SK-N-SH treated with all-trans-retinoic acid at 6 μM for 48 hours (cell line): ENCODE measurements around the gene HOXC10.

ENCODE experiments used
- ATAC-seq: fragments of 200-7000 bp; cut with Tn5 transposase; 3 replicates; pipeline ENCODE4 v1.9.1; 2020; ENCODE audit warnings: mild to moderate bottlenecking, moderate library complexity
- ARNTL ChIP-seq: fragments of 450-650 bp; formaldehyde crosslinking; IDR thresholded peaks from 2 replicates; pipeline ENCODE4 v1.5.0; 2020; ENCODE audit warnings: low read depth, mild to moderate bottlenecking, moderate library complexity, borderline replicate concordance
- BACH2 ChIP-seq: fragments of 250-450 bp; sonication (Bioruptor Pico); IDR thresholded peaks from 2 replicates; pipeline ENCODE4 v1.9.0; 2021; ENCODE audit warnings: mild to moderate bottlenecking, borderline replicate concordance
- CREB5 ChIP-seq: fragments of 250-450 bp; sonication (Bioruptor Pico); IDR thresholded peaks from 2 replicates; pipeline ENCODE4 v1.5.1; 2020; ENCODE audit warnings: low read depth, mild to moderate bottlenecking, moderate library complexity
- CSDC2 ChIP-seq: fragments of 250-450 bp; sonication (Bioruptor Pico); IDR thresholded peaks from 2 replicates; pipeline ENCODE4 v1.5.0; 2020; ENCODE audit warnings: mild to moderate bottlenecking, moderate library complexity
- CSRNP3 ChIP-seq: fragments of 250-450 bp; sonication (Bioruptor Pico); IDR thresholded peaks from 2 replicates; pipeline ENCODE4 v1.5.1; 2021; ENCODE audit warnings: mild to moderate bottlenecking, moderate library complexity
- ESRRG ChIP-seq: fragments of 250-450 bp; sonication (Bioruptor Pico); IDR thresholded peaks from 2 replicates; pipeline ENCODE4 v1.6.1; 2021; ENCODE audit warnings: mild to moderate bottlenecking
- GLIS3 ChIP-seq: fragments of 250-450 bp; sonication (Bioruptor Pico); IDR thresholded peaks from 2 replicates; pipeline ENCODE4 v1.5.0; 2020; ENCODE audit warnings: mild to moderate bottlenecking, moderate library complexity
- ISL1 ChIP-seq: fragments of 250-450 bp; sonication (Bioruptor Pico); IDR thresholded peaks from 2 replicates; pipeline ENCODE4 v2.1.2; 2022; ENCODE audit warnings: mild to moderate bottlenecking, moderate library complexity
- OSR1 ChIP-seq: fragments of 250-450 bp; sonication (Bioruptor Pico); IDR thresholded peaks from 2 replicates; pipeline ENCODE4 v1.8.0; 2022; ENCODE audit warnings: moderate library complexity, mild to moderate bottlenecking, inconsistent platforms
- PPARA ChIP-seq: fragments of 250-450 bp; sonication (Bioruptor Pico); IDR thresholded peaks from 2 replicates; pipeline ENCODE4 v1.5.0; 2020; ENCODE audit warnings: mild to moderate bottlenecking, borderline replicate concordance
- RARB ChIP-seq: fragments of 250-450 bp; sonication (Bioruptor Pico); IDR thresholded peaks from 2 replicates; pipeline ENCODE4 v1.8.0; 2021; ENCODE audit warnings: mild to moderate bottlenecking, moderate library complexity
- SNAI2 ChIP-seq: fragments of 250-450 bp; sonication (Bioruptor Pico); IDR thresholded peaks from 2 replicates; pipeline ENCODE4 v1.5.0; 2020; ENCODE audit warnings: mild to moderate bottlenecking, moderate library complexity
- TCF4 ChIP-seq: fragments of 250-450 bp; sonication (Bioruptor Pico); IDR thresholded peaks from 2 replicates; pipeline ENCODE4 v1.8.0; 2021; ENCODE audit warnings: mild to moderate bottlenecking, moderate library complexity, borderline replicate concordance
- TSHZ2 ChIP-seq: fragments of 250-450 bp; sonication (Bioruptor Pico); IDR thresholded peaks from 2 replicates; pipeline ENCODE4 v1.5.0; 2020; ENCODE audit warnings: mild to moderate bottlenecking, moderate library complexity
- ZC3H10 ChIP-seq: fragments of 250-450 bp; sonication (Bioruptor Pico); IDR thresholded peaks from 2 replicates; pipeline ENCODE4 v1.5.1; 2021; ENCODE audit warnings: mild to moderate bottlenecking, moderate library complexity
- ZFP3 ChIP-seq: fragments of 250-450 bp; sonication (Bioruptor Pico); IDR thresholded peaks from 2 replicates; pipeline ENCODE4 v1.5.0; 2020; ENCODE audit warnings: mild to moderate bottlenecking, moderate library complexity
- ZFP30 ChIP-seq: fragments of 450-650 bp; formaldehyde crosslinking; IDR thresholded peaks from 2 replicates; pipeline ENCODE4 v1.5.0; 2022; ENCODE audit warnings: mild to moderate bottlenecking, moderate library complexity
- ZNF565 ChIP-seq: fragments of 450-650 bp; formaldehyde crosslinking; conservative IDR thresholded peaks from 2 replicates; pipeline ENCODE4 v1.5.0; 2020; ENCODE audit warnings: low read depth, mild to moderate bottlenecking, moderate library complexity
- ZNF70 ChIP-seq: fragments of 450-650 bp; formaldehyde crosslinking; IDR thresholded peaks from 2 replicates; pipeline ENCODE4 v1.5.0; 2020; ENCODE audit warnings: mild to moderate bottlenecking, moderate library complexity
- ZNF8 ChIP-seq: fragments of 450-650 bp; formaldehyde crosslinking; IDR thresholded peaks from 2 replicates; pipeline ENCODE4 v1.5.0; 2020; ENCODE audit warnings: mild to moderate bottlenecking, moderate library complexity

Gene HOXC10

GRCh38 chr12:53961025-53961761, 23.8 kb upstream of the HOXC10 start:
- TF ChIP-seq ISL1 (CRISPR knock-in tag) (no peak), RARB (CRISPR knock-in tag) (no peak), ZNF8 (CRISPR knock-in tag) (no peak), BACH2 (CRISPR knock-in tag) (no peak), ZNF70 (no peak), ZNF565 (CRISPR knock-in tag) (no peak)
- ATAC-seq: peak; percentile 43

- no peak for ATAC-seq
- no peak for TF ChIP-seq TSHZ2 (CRISPR knock-in tag)
- TF ChIP-seq CSDC2 (CRISPR knock-in tag): no peak
- TF ChIP-seq ZFP3 (CRISPR knock-in tag): no peak
- no peak for TF ChIP-seq ZC3H10
- no peak for TF ChIP-seq ESRRG
- TF ChIP-seq RARB (CRISPR knock-in tag): no peak
- no peak for TF ChIP-seq ARNTL (CRISPR knock-in tag)
- no peak for TF ChIP-seq TCF4
Measured at GRCh38 chr12:53963005-53963404, 21.9 kb upstream of the HOXC10 start.

DNA sequence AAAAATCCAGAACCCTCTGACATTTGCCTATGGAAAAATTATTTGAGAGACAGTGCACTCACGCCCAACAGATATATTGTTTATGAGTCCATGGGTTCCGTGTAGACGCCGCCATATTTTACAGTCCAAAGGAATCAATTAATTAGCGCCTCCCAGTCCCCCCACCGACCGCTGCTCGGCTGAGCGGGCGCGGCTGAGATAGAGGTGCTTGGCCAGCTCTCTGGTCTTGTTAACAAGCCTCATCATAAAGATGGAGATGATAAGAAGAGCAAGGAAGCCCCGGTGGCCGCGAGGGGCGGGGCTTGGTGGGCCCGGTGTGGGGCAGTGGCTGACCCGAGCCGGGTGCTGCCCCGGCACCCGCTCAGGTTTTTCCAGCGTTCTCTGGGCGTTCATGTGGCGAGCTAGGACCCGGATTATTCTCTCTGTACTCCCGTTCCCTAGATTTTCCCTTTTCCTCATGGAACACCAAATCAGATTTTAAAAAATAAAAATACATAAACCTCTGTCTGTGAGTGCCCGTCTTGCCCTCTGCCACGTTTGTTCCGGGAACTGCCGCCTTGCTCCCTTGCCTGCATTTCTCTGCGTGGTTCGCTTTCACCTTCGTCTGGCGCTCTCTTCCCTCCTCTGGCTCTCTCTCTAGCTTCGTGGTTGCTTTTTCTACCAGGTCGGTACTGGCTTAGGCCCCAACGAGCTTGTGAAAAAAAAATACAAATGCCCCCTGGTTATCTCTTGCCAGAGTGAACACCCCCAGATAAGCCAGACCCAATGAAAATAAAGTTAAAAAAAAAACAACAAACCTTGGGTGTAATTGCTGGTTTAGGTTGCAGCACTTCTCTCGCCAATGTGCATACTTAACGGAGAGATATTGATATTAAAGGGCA, 21.3 kb upstream of the HOXC10 start:
- ATAC-seq: no peak
- TF ChIP-seq ZFP3 (CRISPR knock-in tag) (no peak), SNAI2 (no peak), CSRNP3 (CRISPR knock-in tag) (no peak), RARB (CRISPR knock-in tag) (no peak), PPARA (CRISPR knock-in tag) (no peak), CREB5 (no peak), TSHZ2 (CRISPR knock-in tag) (no peak), ARNTL (CRISPR knock-in tag) (no peak), GLIS3 (CRISPR knock-in tag) (no peak), OSR1 (CRISPR knock-in tag) (no peak), ISL1 (CRISPR knock-in tag) (no peak), CSDC2 (CRISPR knock-in tag) (no peak), ZC3H10 (no peak), ZFP30 (no peak)
